Panc1 (cell line): ENCODE measurements around the gene CSF1R. TPM values are rescaled to one million over a fixed set of nuclear protein-coding genes. Genes with fewer than 3 reads are reported as not detected.

Experiments used
- ATAC-seq: fragments of 200-7000 bp; cut with Tn5 transposase; 2 replicates; pipeline ENCODE4 v1.9.1; 2020; ENCODE audit warnings: mild to moderate bottlenecking, moderate library complexity
- BruUV-seq: library from RNA; stranded (reverse); fragments of 400-500 nt; replicated peaks from 2 replicates; lab custom pipeline; 2021; lab: Mats Ljungman, UMichigan
- CTCF ChIA-PET: fragments of 300-600 bp; sonication (Branson Sonifier 250); formaldehyde crosslinking; loops from one replicate; lab custom pipeline; 2022; ENCODE audit warnings: antibody characterized with exemption; lab: Charles Lee
- POLR2A ChIA-PET: fragments of 300-600 bp; sonication (Branson Sonifier 250); formaldehyde crosslinking; loops from one replicate; lab custom pipeline; 2022; ENCODE audit warnings: antibody characterized with exemption; lab: Charles Lee
- DNase-seq: peaks from one replicate; pipeline ENCODE4 v3.0.0-alpha.2; 2010; ENCODE audit warnings: low read depth, low spot score
- H3K27ac ChIP-seq: 2 replicates; pipeline ENCODE4 v1.5.1; 2011; ENCODE audit warnings: mild to moderate bottlenecking, low read length, inconsistent platforms
- H3K27me3 ChIP-seq: fragments of 200-500 bp; sonication (Bioruptor generic); 2 replicates; pipeline ENCODE4 v1.6.0; 2014; ENCODE audit warnings: low read length, inconsistent platforms; ENCODE audit not compliant: control insufficient read depth, insufficient read depth
- H3K36me3 ChIP-seq: fragments of 200-500 bp; sonication (Bioruptor generic); 2 replicates; pipeline ENCODE4 v1.5.1; 2014; ENCODE audit warnings: inconsistent platforms, mild to moderate bottlenecking, low read length, moderate library complexity; ENCODE audit not compliant: control insufficient read depth, insufficient read depth
- H3K4me1 ChIP-seq: 2 replicates; pipeline ENCODE4 v1.5.1; 2011; ENCODE audit warnings: inconsistent platforms, mild to moderate bottlenecking, low read length, moderate library complexity; ENCODE audit not compliant: control insufficient read depth, insufficient read depth
- H3K4me3 ChIP-seq, 2 experiments: 2 replicates each; pipeline ENCODE4 v1.5.1; 2011 to 2012; ENCODE audit warnings: low read depth in 2 of 2, low read length in 2 of 2, mild to moderate bottlenecking in 2 of 2, inconsistent platforms in 1 of 2, moderate library complexity in 1 of 2
- H3K9me3 ChIP-seq: fragments of 200-500 bp; sonication (Bioruptor generic); 2 replicates; pipeline ENCODE4 v1.5.1; 2014; ENCODE audit warnings: low read depth, mild to moderate bottlenecking, inconsistent platforms, low read length, moderate library complexity; ENCODE audit not compliant: control insufficient read depth, insufficient read depth
- CTCF ChIP-seq: fragments of 450-650 bp; IDR thresholded peaks from 2 replicates; pipeline ENCODE4 v1.5.1; 2017; ENCODE audit warnings: mild to moderate bottlenecking
- POLR2AphosphoS5 ChIP-seq: IDR thresholded peaks from 2 replicates; pipeline ENCODE4 v1.6.1; 2012; ENCODE audit warnings: mild to moderate bottlenecking, low read depth, low read length, moderate library complexity
- SIN3A ChIP-seq: IDR thresholded peaks from 2 replicates; pipeline ENCODE4 v1.6.1; 2012; ENCODE audit warnings: low read depth, mild to moderate bottlenecking, low read length, moderate library complexity, borderline replicate concordance; ENCODE audit not compliant: insufficient read depth
- TCF7L2 ChIP-seq: IDR thresholded peaks from 2 replicates; pipeline ENCODE4 v1.6.1; 2011; ENCODE audit warnings: mild to moderate bottlenecking, low read depth, low read length, inconsistent platforms
- in situ Hi-C: cut with HindIII; loops from 2 replicates; pipeline ENCODE4 v1.10.0; 2016; ENCODE audit warnings: low sequenced_read_pairs, low pct_unique_long_range_greater_than_20kb
- intact Hi-C: fragments of 100-400 bp; cut with micrococcal nuclease; formaldehyde crosslinking; loops from one replicate; pipeline ENCODE4 v1.10.0; 2022; ENCODE audit not compliant: unreplicated experiment
- total RNA-seq: library from RNA; stranded (reverse); gene quantifications from one replicate; pipeline ENCODE4 v1.2.1, GENCODE V29; 2021; ENCODE audit not compliant: unreplicated experiment
- TF ChIP-seq, protein P1 (sequence below), 2 experiments: IDR thresholded peaks; 2 replicates each; pipeline ENCODE4 v1.6.1; 2011 to 2012; ENCODE audit warnings: low read depth in 2 of 2, control low read depth in 1 of 2, low read length in 1 of 2, mild to moderate bottlenecking in 1 of 2, moderate library complexity in 1 of 2; ENCODE audit not compliant: insufficient read depth in 1 of 2

The CSF1R gene
- total RNA-seq, 1 experiment from 2014 or later: 0.05 TPM

DNA sequence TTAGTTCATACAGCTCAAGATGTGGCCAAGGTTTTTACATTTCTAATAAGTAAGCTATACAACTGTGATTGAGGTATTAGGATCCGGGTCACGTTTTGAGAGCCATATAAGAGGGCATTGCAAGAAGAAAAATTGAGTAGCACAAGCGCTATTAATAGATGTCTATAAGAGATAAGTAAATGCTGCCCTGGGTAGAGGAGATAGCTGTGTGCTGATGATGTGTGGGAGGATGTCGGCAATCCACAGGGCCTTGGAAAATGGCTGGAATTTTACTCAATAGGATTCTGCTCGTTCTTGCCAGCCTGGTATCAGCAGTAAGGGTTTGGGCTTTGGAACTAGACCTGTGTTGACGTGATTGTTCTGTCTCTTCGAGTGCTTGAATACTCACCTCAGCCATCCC lies 41.6 kb downstream of the CSF1R start:
- in situ Hi-C loops (no loop called here), intact Hi-C loops (no loop called here)
- no peak for TF ChIP-seq SIN3A
- TF ChIP-seq, protein P1, sequence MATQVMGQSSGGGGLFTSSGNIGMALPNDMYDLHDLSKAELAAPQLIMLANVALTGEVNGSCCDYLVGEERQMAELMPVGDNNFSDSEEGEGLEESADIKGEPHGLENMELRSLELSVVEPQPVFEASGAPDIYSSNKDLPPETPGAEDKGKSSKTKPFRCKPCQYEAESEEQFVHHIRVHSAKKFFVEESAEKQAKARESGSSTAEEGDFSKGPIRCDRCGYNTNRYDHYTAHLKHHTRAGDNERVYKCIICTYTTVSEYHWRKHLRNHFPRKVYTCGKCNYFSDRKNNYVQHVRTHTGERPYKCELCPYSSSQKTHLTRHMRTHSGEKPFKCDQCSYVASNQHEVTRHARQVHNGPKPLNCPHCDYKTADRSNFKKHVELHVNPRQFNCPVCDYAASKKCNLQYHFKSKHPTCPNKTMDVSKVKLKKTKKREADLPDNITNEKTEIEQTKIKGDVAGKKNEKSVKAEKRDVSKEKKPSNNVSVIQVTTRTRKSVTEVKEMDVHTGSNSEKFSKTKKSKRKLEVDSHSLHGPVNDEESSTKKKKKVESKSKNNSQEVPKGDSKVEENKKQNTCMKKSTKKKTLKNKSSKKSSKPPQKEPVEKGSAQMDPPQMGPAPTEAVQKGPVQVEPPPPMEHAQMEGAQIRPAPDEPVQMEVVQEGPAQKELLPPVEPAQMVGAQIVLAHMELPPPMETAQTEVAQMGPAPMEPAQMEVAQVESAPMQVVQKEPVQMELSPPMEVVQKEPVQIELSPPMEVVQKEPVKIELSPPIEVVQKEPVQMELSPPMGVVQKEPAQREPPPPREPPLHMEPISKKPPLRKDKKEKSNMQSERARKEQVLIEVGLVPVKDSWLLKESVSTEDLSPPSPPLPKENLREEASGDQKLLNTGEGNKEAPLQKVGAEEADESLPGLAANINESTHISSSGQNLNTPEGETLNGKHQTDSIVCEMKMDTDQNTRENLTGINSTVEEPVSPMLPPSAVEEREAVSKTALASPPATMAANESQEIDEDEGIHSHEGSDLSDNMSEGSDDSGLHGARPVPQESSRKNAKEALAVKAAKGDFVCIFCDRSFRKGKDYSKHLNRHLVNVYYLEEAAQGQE (IDR thresholded peaks at IDR 0.05; ENCODE audit: insufficient read depth in 1 of 2, low read depth in 2 of 2, low read length in 1 of 2): no peak
- Histone ChIP-seq H3K27ac (no peak overlapping the region), H3K4me3 (no peak overlapping the region), H3K36me3 (peaks cover 40% of the 10 kb centered on the region), H3K27me3 (no peaks in the 10 kb centered on the region), H3K9me3 (no peaks in the 10 kb centered on the region), H3K4me1 (no peaks in the 10 kb centered on the region)
- POLR2A ChIA-PET: no interaction called here
- CTCF ChIA-PET: no interaction called here
- no TSS peak for BruUV-seq
- DNase-seq (no peak), ATAC-seq (no peak)

DNA sequence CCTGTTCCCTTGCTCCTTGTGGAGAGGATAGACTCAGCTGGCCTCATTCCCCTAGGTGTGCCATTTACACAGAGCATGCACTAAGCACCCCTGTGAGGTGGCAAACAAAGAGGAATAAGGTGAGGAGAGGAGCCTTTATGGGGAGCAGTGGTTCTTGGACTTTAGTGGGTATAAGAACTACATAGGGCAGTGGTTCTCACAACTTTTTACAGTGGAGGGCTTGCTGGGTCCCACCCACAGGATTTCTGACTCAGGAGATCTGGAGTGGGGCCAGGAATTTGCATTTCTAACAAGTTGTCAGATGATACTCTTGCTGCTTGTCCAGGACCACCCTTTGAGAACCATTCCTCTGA lies 42.0 kb downstream of the CSF1R start:
- ATAC-seq (no peak), DNase-seq (no peak)
- POLR2A ChIA-PET: no interaction called here
- TF ChIP-seq SIN3A (no peak), CTCF (no peak), POLR2AphosphoS5 (no peak), TCF7L2 (no peak)
- TF ChIP-seq, protein P1 (IDR thresholded peaks at IDR 0.05; ENCODE audit: insufficient read depth in 1 of 2, low read depth in 2 of 2, low read length in 1 of 2): no peak
- BruUV-seq: no TSS peak
- CTCF ChIA-PET: no interaction called here
- in situ Hi-C loops: no loop called here
- peaks cover 42% of the 10 kb centered on the region for H3K36me3 ChIP-seq
- H3K9me3 ChIP-seq: no peaks in the 10 kb centered on the region
- H3K27ac ChIP-seq: no peak overlapping the region
- intact Hi-C loops: no loop called here
- H3K4me3 ChIP-seq: no peak overlapping the region
- no peaks in the 10 kb centered on the region for H3K27me3 ChIP-seq
- H3K4me1 ChIP-seq: no peaks in the 10 kb centered on the region
